HCT116 (cell line): ENCODE data around the gene IL1R1. TPM values are rescaled to one million over a fixed set of nuclear protein-coding genes. Genes with fewer than 3 reads are reported as not detected.

ENCODE experiments used
- ATAC-seq: fragments of 200-7000 bp; cut with Tn5 transposase; 2 replicates; pipeline ENCODE4 v1.9.1; 2020; ENCODE audit warnings: mild to moderate bottlenecking, moderate library complexity
- BruUV-seq: library from RNA; stranded (reverse); fragments of 400-500 nt; replicated peaks from 2 replicates; lab custom pipeline; 2021; lab: Mats Ljungman, UMichigan
- CTCF ChIA-PET: fragments of 300-600 bp; sonication (Branson Sonifier 250); formaldehyde crosslinking; loops from one replicate; lab custom pipeline; 2021; ENCODE audit warnings: antibody characterized with exemption; lab: Charles Lee
- POLR2A ChIA-PET: fragments of 300-600, 350-600 bp; sonication (Branson Sonifier 250); formaldehyde crosslinking; loops from one replicate; lab custom pipeline; 2021; ENCODE audit warnings: antibody characterized with exemption; lab: Charles Lee
- RAD21 ChIA-PET, 2 experiments: fragments of 300-600 bp; sonication (Branson Sonifier 250); formaldehyde crosslinking; loops; one replicate each; lab custom pipeline; 2023; ENCODE audit warnings: low total read pairs in 2 of 2; ENCODE audit not compliant: uncharacterized antibody in 2 of 2, unreplicated experiment in 2 of 2, low non-redundant PET in 1 of 2; lab: Charles Lee
- DNase-seq: peaks from one replicate; pipeline ENCODE4 v3.0.0-alpha.2; 2010; ENCODE audit warnings: low read depth, low spot score
- H2AFZ ChIP-seq: fragments of 200-600 bp; shearing (Covaris generic), sonication (generic); 2 replicates; pipeline ENCODE4 v1.6.1; 2017; ENCODE audit warnings: low read depth, mixed run types, mixed read lengths, antibody characterized with exemption, low read length; ENCODE audit not compliant: poor library complexity, severe bottlenecking
- H3K27ac ChIP-seq: 2 replicates; pipeline ENCODE4 v1.5.1; 2012; ENCODE audit warnings: low read depth, low read length
- H3K27me3 ChIP-seq: fragments of 200-600 bp; sonication (generic); 2 replicates; pipeline ENCODE4 v1.6.1; 2016; ENCODE audit warnings: mixed run types, low read length, mixed read lengths; ENCODE audit not compliant: insufficient read depth
- H3K36me3 ChIP-seq, 2 experiments: fragments of 200-500 bp in 1 of 2; fragments of 200-600 bp in 1 of 2; sonication (Bioruptor generic) in 1 of 2; sonication (generic) in 1 of 2; 2 replicates each; pipeline versions ENCODE4 v1.5.1 to v1.6.1; 2014 to 2016; ENCODE audit warnings: low read length in 2 of 2, inconsistent platforms in 1 of 2, mixed read lengths in 1 of 2, mixed run types in 1 of 2; ENCODE audit not compliant: insufficient read depth in 2 of 2, control insufficient read depth in 1 of 2
- H3K4me1 ChIP-seq, 2 experiments: fragments of 200-600 bp in 1 of 2; sonication (generic) in 1 of 2; 2 replicates each; pipeline versions ENCODE4 v1.5.1 to v1.6.1; 2012 to 2017; ENCODE audit warnings: low read length in 2 of 2, inconsistent platforms in 1 of 2, mild to moderate bottlenecking in 1 of 2, mixed read lengths in 1 of 2, mixed run types in 1 of 2, moderate library complexity in 1 of 2; ENCODE audit not compliant: insufficient read depth in 2 of 2, control insufficient read depth in 1 of 2
- H3K4me2 ChIP-seq: fragments of 200-600 bp; sonication (generic); 2 replicates; pipeline ENCODE4 v1.6.1; 2017; ENCODE audit warnings: mixed run types, low read length, mixed read lengths
- H3K4me3 ChIP-seq, 2 experiments: fragments of 200-600 bp in 1 of 2; sonication (generic) in 1 of 2; replicated peaks in 1 of 2; 2 replicates each; pipeline ENCODE4 v1.5.1; 2011 to 2016; ENCODE audit warnings: low read length in 2 of 2, control low read depth in 1 of 2, low read depth in 1 of 2, mild to moderate bottlenecking in 1 of 2, mixed read lengths in 1 of 2, mixed run types in 1 of 2
- H3K79me2 ChIP-seq: fragments of 200-600 bp; sonication (generic); 2 replicates; pipeline ENCODE4 v1.6.1; 2017; ENCODE audit warnings: mild to moderate bottlenecking, mixed run types, low read length, moderate library complexity, mixed read lengths; ENCODE audit not compliant: insufficient read depth
- H3K9ac ChIP-seq: fragments of 200-600 bp; sonication (generic); 2 replicates; pipeline ENCODE4 v1.6.1; 2016; ENCODE audit warnings: low read length, mixed read lengths
- H3K9me2 ChIP-seq: fragments of 200-600 bp; sonication (generic), shearing (Covaris generic); 2 replicates; pipeline ENCODE4 v1.6.1; 2017; ENCODE audit warnings: mixed run types, mild to moderate bottlenecking, moderate library complexity; ENCODE audit not compliant: insufficient read depth
- H3K9me3 ChIP-seq, 2 experiments: fragments of 200-500 bp in 1 of 2; fragments of 200-600 bp in 1 of 2; sonication (Bioruptor generic) in 1 of 2; sonication (generic) in 1 of 2; 2 replicates each; pipeline ENCODE4 v1.6.1; 2014 to 2017; ENCODE audit warnings: low read length in 2 of 2, mixed read lengths in 2 of 2, inconsistent platforms in 1 of 2, low read depth in 1 of 2, mild to moderate bottlenecking in 1 of 2, mixed run types in 1 of 2, moderate library complexity in 1 of 2; ENCODE audit not compliant: control insufficient read depth in 1 of 2, insufficient read depth in 1 of 2
- H4K20me1 ChIP-seq: fragments of 200-600 bp; sonication (generic), shearing (Covaris generic); 2 replicates; pipeline ENCODE4 v1.6.1; 2017; ENCODE audit warnings: mixed run types, mild to moderate bottlenecking, moderate library complexity; ENCODE audit not compliant: insufficient read depth
- ATF3 ChIP-seq: IDR thresholded peaks from 2 replicates; pipeline ENCODE4 v1.6.1; 2012
- CBX3 ChIP-seq: IDR thresholded peaks from 2 replicates; pipeline ENCODE4 v1.6.1; 2012; ENCODE audit warnings: low read depth
- CTCF ChIP-seq, 3 experiments: fragments of 200-600 bp in 1 of 3; sonication (generic) in 1 of 3; IDR thresholded peaks in 2 of 3; conservative IDR thresholded peaks in 1 of 3; 2 replicates each; pipeline ENCODE4 v1.5.1; 2012 to 2017; ENCODE audit warnings: low read depth in 2 of 3, low read length in 2 of 3, antibody characterized with exemption in 1 of 3, borderline replicate concordance in 1 of 3, control low read depth in 1 of 3, mild to moderate bottlenecking in 1 of 3, mixed read lengths in 1 of 3, mixed run types in 1 of 3, moderate library complexity in 1 of 3; ENCODE audit not compliant: insufficient read depth in 1 of 3
- EGR1 ChIP-seq: IDR thresholded peaks from 2 replicates; pipeline ENCODE4 v1.6.1; 2012; ENCODE audit warnings: low read depth
- ELF1 ChIP-seq: IDR thresholded peaks from 2 replicates; pipeline ENCODE4 v1.6.1; 2012; ENCODE audit warnings: low read depth, borderline replicate concordance
- EZH2 ChIP-seq: fragments of 200-600 bp; sonication (generic); IDR thresholded peaks from 2 replicates; pipeline ENCODE4 v1.6.1; 2017; ENCODE audit warnings: antibody characterized with exemption, mixed run types
- FOSL1 ChIP-seq: IDR thresholded peaks from 2 replicates; pipeline ENCODE4 v1.6.1; 2012; ENCODE audit warnings: low read depth
- MAX ChIP-seq: IDR thresholded peaks from 2 replicates; pipeline ENCODE4 v1.6.1; 2012
- POLR2A ChIP-seq: IDR thresholded peaks from 2 replicates; pipeline ENCODE4 v1.7.0; 2011; ENCODE audit warnings: borderline replicate concordance; ENCODE audit not compliant: insufficient read depth, insufficient read length; ENCODE audit errors: extremely low read depth
- RAD21 ChIP-seq: IDR thresholded peaks from 2 replicates; pipeline ENCODE4 v1.6.1; 2012; ENCODE audit warnings: low read depth, mild to moderate bottlenecking
- TCF7L2 ChIP-seq: IDR thresholded peaks from 2 replicates; pipeline ENCODE4 v1.7.0; 2011; ENCODE audit warnings: borderline replicate concordance, inconsistent platforms; ENCODE audit not compliant: insufficient read depth, insufficient read length; ENCODE audit errors: extremely low read depth
- YY1 ChIP-seq: IDR thresholded peaks from 2 replicates; pipeline ENCODE4 v1.6.1; 2011; ENCODE audit warnings: low read length, low read depth, moderate library complexity, mild to moderate bottlenecking; ENCODE audit not compliant: insufficient replicate concordance; ENCODE audit errors: extremely low read depth
- ZBTB33 ChIP-seq: IDR thresholded peaks from 2 replicates; pipeline ENCODE4 v1.6.1; 2011; ENCODE audit warnings: mild to moderate bottlenecking, low read length, moderate library complexity; ENCODE audit not compliant: insufficient replicate concordance; ENCODE audit errors: extremely low read depth
- ZFX ChIP-seq: fragments of 450-650 bp; IDR thresholded peaks from 2 replicates; pipeline ENCODE4 v1.6.1; 2017
- ZNF274 ChIP-seq: fragments of 200-500 bp; sonication (Bioruptor generic); IDR thresholded peaks from 2 replicates; pipeline ENCODE4 v1.6.1; 2014; ENCODE audit warnings: mild to moderate bottlenecking, low read depth, low read length, inconsistent platforms
- intact Hi-C: fragments of 100-400 bp; cut with micrococcal nuclease; formaldehyde crosslinking; loops from 2 replicates; pipeline ENCODE4 v1.10.0; 2022
- total RNA-seq: library from RNA; stranded (reverse); gene quantifications from one replicate; pipeline ENCODE4 v1.2.1, GENCODE V29; 2021; ENCODE audit not compliant: unreplicated experiment

The IL1R1 gene
- total RNA-seq, 1 experiment from 2014 or later, result 5.3 TPM

GRCh38 chr2:102185347-102185746 lies 42.8 kb downstream of the IL1R1 start:
- no peak overlapping the region for H3K9ac ChIP-seq
- BruUV-seq, result no TSS peak
- ChIA-PET CTCF (interaction anchor here (1.8 kb wide), 1 partner anchor 55 kb away, joined by 6 read pairs; no protein-coding TSS in a partner anchor), RAD21 (interaction anchor here in 1 of 2 experiments (0.7 kb wide), 1 partner anchor 49 kb away, joined by 3 read pairs; no protein-coding TSS in a partner anchor), POLR2A (no interaction called here)
- no peak overlapping the region for H3K4me2 ChIP-seq
- no peak overlapping the region for H3K4me3 ChIP-seq
- no peak for DNase-seq
- no peaks in the 10 kb centered on the region for H3K36me3 ChIP-seq
- no peaks in the 10 kb centered on the region for H3K9me3 ChIP-seq
- TF ChIP-seq CTCF (IDR thresholded peaks at IDR 0.05 in 2 of 3, conservative IDR thresholded peaks at IDR 0.05 in 1 of 3; ENCODE audit: borderline replicate concordance in 1 of 3, insufficient read depth in 1 of 3, low read depth in 2 of 3, low read length in 2 of 3) (peak; percentile 34 to 66 (median 63); a peak in 5 of 6 replicates), YY1 (no peak), RAD21 (peak; percentile 52)
- no peak overlapping the region for H2AFZ ChIP-seq
- peak; percentile 54 for ATAC-seq
- H3K79me2 ChIP-seq, result no peaks in the 10 kb centered on the region
- no peaks in the 10 kb centered on the region for H4K20me1 ChIP-seq
- H3K4me1 ChIP-seq, result 0 out of 4 replicates have a peak, but pooled peaks cover 0 to under 1% of the 10 kb centered on the region in 2 experiments
- H3K27ac ChIP-seq, result no peak overlapping the region
- H3K27me3 ChIP-seq, result no peaks in the 10 kb centered on the region
- intact Hi-C loops, result no loop called here
- H3K9me2 ChIP-seq, result no peaks in the 10 kb centered on the region

GRCh38 chr2:102186791-102187495 lies 44.4 kb downstream of the IL1R1 start, which contains the start of gene IL1RL2:
Gene IL1RL2, plus strand, starts transcription at chr2:102187023. Its CDS starts 845 bp downstream, at chr2:102187868.
- DNase-seq, result no peak
- no peaks in the 10 kb centered on the region for H3K27me3 ChIP-seq
- H3K9me3 ChIP-seq, result no peaks in the 10 kb centered on the region
- H3K27ac ChIP-seq, result no peak within 1 kb of the TSS
- intact Hi-C loops, result no loop called here
- no peaks in the 10 kb centered on the region for H4K20me1 ChIP-seq
- no peak within 1 kb of the TSS for H3K4me3 ChIP-seq
- no peak within 1 kb of the TSS for H3K4me2 ChIP-seq
- H3K9me2 ChIP-seq, result no peaks in the 10 kb centered on the region
- H3K4me1 ChIP-seq, result 0 out of 4 replicates have a peak, but pooled peaks cover 0 to 5% of the 10 kb centered on the region in 2 experiments
- H3K79me2 ChIP-seq, result no peaks in the 10 kb centered on the region
- H2AFZ ChIP-seq, result no peak within 1 kb of the TSS
- CTCF ChIA-PET, result interaction anchor here (1.0 kb wide), 1 partner anchor 167 kb away, joined by 3 read pairs; no protein-coding TSS in a partner anchor
- no peaks in the 10 kb centered on the region for H3K36me3 ChIP-seq
- no peak for ATAC-seq
- H3K9ac ChIP-seq, result no peak within 1 kb of the TSS
- RAD21 ChIA-PET, result no interaction called here
- no TSS peak for BruUV-seq
- POLR2A ChIA-PET, result no interaction called here
- TF ChIP-seq CBX3, result no peak
- no peak for TF ChIP-seq TCF7L2
- no peak for TF ChIP-seq POLR2A
- TF ChIP-seq ZNF274, result no peak
- no peak for TF ChIP-seq YY1
- no peak for TF ChIP-seq EZH2
- TF ChIP-seq FOSL1, result no peak
- no peak for TF ChIP-seq MAX
- TF ChIP-seq EGR1, result no peak
- TF ChIP-seq ELF1, result no peak
- TF ChIP-seq ZFX, result no peak
- no peak for TF ChIP-seq ZBTB33
- no peak for TF ChIP-seq ATF3
